ENCODE data around the gene ARHGAP30.
"Not testable (repeated sequence)": the region's sequence is repeated elsewhere in the genome, so short reads cannot be mapped to it uniquely, and the experiment has no call there.

- not testable (repeated sequence) for TF ChIP-seq POLR2AphosphoS5, POLR2A (IDR thresholded peaks at IDR 0.05; ENCODE audit: low read depth, low read length)
Observed at GRCh38 chr1:161115961-161116360, 46.3 kb upstream of the ARHGAP30 start.

All from GM12892 (cell line).